ENCODE measurements around the gene MEX3D. TPM values are rescaled to one million over a fixed set of nuclear protein-coding genes. Genes with fewer than 3 reads are reported as not detected.

Gene MEX3D
- total and polyA plus RNA-seq, 2 of the 4 experiments (the other 2 are of a cell fraction), result 9.1 to 9.6 TPM

GRCh38 chr19:1534972-1535371 is 33.2 kb downstream of the MEX3D start:
- Histone ChIP-seq H3K9ac (ENCODE audit: low read depth, low read length) (no peak overlapping the region), H2BK20ac (ENCODE audit: low read depth, low read length) (no peak overlapping the region), H3K27me3 (ENCODE audit: control insufficient read depth, insufficient read depth, low read length) (peaks cover 1% of the 10 kb centered on the region), H2AFZ (replicated peaks; ENCODE audit: low read length, poor library complexity) (no peak overlapping the region), H3K27ac (ENCODE audit: insufficient read depth, low read length) (no peak overlapping the region), H3K23ac (ENCODE audit: low read depth, low read length) (no peak overlapping the region), H4K5ac (ENCODE audit: low read depth, low read length) (no peak overlapping the region), H3K36me3 (ENCODE audit: control insufficient read depth, insufficient read depth, low read length) (no peaks in the 10 kb centered on the region), H2BK15ac (ENCODE audit: low read depth, low read length) (no peak overlapping the region), H3K18ac (ENCODE audit: low read depth, low read length) (no peak overlapping the region), H3K79me1 (ENCODE audit: low read depth in 1 of 2, low read length in 2 of 2) (no peaks in the 10 kb centered on the region), H3K56ac (ENCODE audit: extremely low read depth, insufficient read depth, low read length) (no peak overlapping the region), H3K14ac (replicated peaks; ENCODE audit: low read depth, low read length) (no peak overlapping the region), H3K9me3 (ENCODE audit: control insufficient read depth, insufficient read depth, low read length) (no peaks in the 10 kb centered on the region), H4K20me1 (ENCODE audit: insufficient read depth, low read length) (no peaks in the 10 kb centered on the region), H3K9me1 (ENCODE audit: insufficient read depth, low read length) (no peaks in the 10 kb centered on the region), H3K4me3 (ENCODE audit: insufficient read depth, low read depth, low read length) (no peak overlapping the region), H2BK120ac (ENCODE audit: low read depth, low read length) (no peak overlapping the region), H3K4me2 (ENCODE audit: low read depth, low read length) (no peak overlapping the region), H2AK9ac (replicated peaks; ENCODE audit: low read depth, low read length, poor library complexity) (no peak overlapping the region), H4K91ac (ENCODE audit: insufficient read depth, low read depth, low read length) (no peak overlapping the region), H3K4ac (ENCODE audit: low read depth, low read length) (no peak overlapping the region), H4K8ac (ENCODE audit: low read depth in 2 of 2, low read length in 2 of 2) (no peak overlapping the region), H2BK5ac (ENCODE audit: low read depth, low read length, poor library complexity, severe bottlenecking) (no peak overlapping the region), H2AK5ac (ENCODE audit: low read depth, low read length) (no peak overlapping the region), H3K4me1 (ENCODE audit: control insufficient read depth, insufficient read depth, low read length) (peaks cover 2% of the 10 kb centered on the region; the same call in 1 of the 2 replicates)
- no TSS peak for BruUV-seq (replicated peaks)
- dilution Hi-C loops (cut with HindIII; ENCODE audit: low sequenced_read_pairs, unreplicated experiment), result no loop called here
- intact Hi-C loops (cut with micrococcal nuclease), result no loop called here
- in situ Hi-C loops (cut with MboI; ENCODE audit: low sequenced_read_pairs), result loop anchor here (25.0 kb wide), 1 partner anchor 252 kb away; no protein-coding TSS in a partner anchor
- ATAC-seq (ENCODE audit: low read depth) (no peak), DNase-seq (no peak)
- TF ChIP-seq MXI1 (IDR thresholded peaks at IDR 0.05; ENCODE audit: borderline replicate concordance, low read depth, low read length) (no peak), RFX5 (IDR thresholded peaks at IDR 0.05; ENCODE audit: low read depth, low read length) (no peak)
- ChIA-PET POLR2A (ENCODE audit: unreplicated experiment) (no interaction called here), CTCF (no interaction called here)
- WGBS, 2 experiments (ENCODE audit: extremely low coverage in 2 of 2, insufficient read length in 1 of 2), result 55% methylated on average over 2 of the region's 14 CpGs; no CpG with 5 or more reads in 1 of the 2 experiments

All from IMR-90 (cell line).